Measurements from ENCODE around the gene CD226. TPM values are rescaled to one million over a fixed set of nuclear protein-coding genes. Genes with fewer than 3 reads are reported as not detected.

CD226 gene
- total and polyA plus RNA-seq, 4 experiments from 2014 or later: 67.2 to 95.7 (median 83.9) TPM

GRCh38 chr18:69898241-69898861, 49.3 kb downstream of the CD226 start:
- H3K9me3 Mint-ChIP-seq: peaks cover 0 to 3% (median 0%) of the 10 kb centered on the region in 8 donors
- H3K4me1 Mint-ChIP-seq: peaks cover 62 to 84% (median 74%) of the 10 kb centered on the region in 4 donors
- Histone ChIP-seq H3K4me3 (ENCODE audit: low read length in 2 of 2) (peak overlapping the region; percentile 29 to 54), H3K27me3 (ENCODE audit: insufficient read depth, low read length) (no peaks in the 10 kb centered on the region), H3K27ac (ENCODE audit: low read depth, low read length) (peak overlapping the region; percentile 64), H3K36me3 (ENCODE audit: insufficient read depth, low read length) (peaks cover 13% of the 10 kb centered on the region), H3K4me1 (ENCODE audit: insufficient read depth, low read length) (peaks cover 74% of the 10 kb centered on the region), H3K9me3 (ENCODE audit: control insufficient read depth in 1 of 2, low read length in 2 of 2) (no peaks in the 10 kb centered on the region)
- DNase-seq: peak; percentile 20 to 57 (median 28)
- H3K27me3 Mint-ChIP-seq: no peaks in the 10 kb centered on the region
- H3K27ac Mint-ChIP-seq: peak overlapping the region; percentile 87 to 98 (median 92)
- intact Hi-C loops (cut with micrococcal nuclease): loop anchor here (1.0 to 2.0 kb wide), 4 partner anchors 12 to 61 kb away; no protein-coding TSS in a partner anchor
- ChIA-PET CTCF (ENCODE audit: partially characterized antibody) (interaction anchor here (0.7 to 3.7 kb wide), 15 partner anchors 9 to 62 kb away, joined by 3 to 32 read pairs (median 4); no protein-coding TSS in a partner anchor), POLR2A (ENCODE audit: partially characterized antibody) (interaction anchor here (0.6 to 5.0 kb wide), 18 partner anchors 9 to 70 kb away, joined by 3 to 78 read pairs (median 6); partner anchors contain the start of gene CD226)
- H3K4me3 Mint-ChIP-seq: peak overlapping the region; percentile 78 to 91 (median 86)
- H3K36me3 Mint-ChIP-seq: peaks cover 55 to 70% of the 10 kb centered on the region in 2 donors

DNA sequence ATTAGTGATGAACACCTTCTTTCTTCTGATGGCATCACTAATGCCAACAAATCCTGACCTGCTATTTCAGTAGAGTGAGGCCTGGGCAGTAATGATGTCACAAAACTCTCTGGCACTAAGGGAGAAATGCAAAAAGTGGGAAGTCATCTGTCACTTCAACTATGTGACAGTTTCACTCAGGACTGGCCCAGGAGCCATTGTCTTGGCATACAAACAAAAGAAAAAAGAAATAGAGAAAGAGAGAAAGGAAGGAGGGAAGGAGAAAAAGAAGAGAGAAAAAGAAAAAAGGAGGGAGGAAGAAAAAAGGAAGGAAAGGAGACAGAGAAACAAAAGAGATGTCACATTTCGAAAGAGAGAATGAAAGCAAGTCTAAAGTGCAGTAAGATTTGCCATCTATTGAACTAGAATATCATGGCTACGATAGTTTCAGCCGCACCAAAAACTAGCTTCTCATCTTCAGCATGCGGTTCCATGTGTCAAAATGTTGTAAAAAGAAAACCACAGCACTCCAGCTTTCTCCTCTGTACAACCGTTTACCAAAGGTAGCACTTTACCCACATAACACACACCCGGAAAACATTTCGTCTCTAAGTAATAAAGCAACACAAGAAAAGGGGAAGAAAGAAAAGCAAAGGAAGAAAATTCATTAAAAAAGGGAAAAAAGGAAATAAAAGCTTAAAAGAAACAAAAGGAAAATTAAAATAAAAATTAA, 50.1 kb downstream of the CD226 start:
- H3K36me3 Mint-ChIP-seq: peaks cover 59 to 70% of the 10 kb centered on the region in 2 donors

GRCh38 chr18:69895066-69896047, 52.3 kb downstream of the CD226 start:
- peak; percentile 20 to 76 (median 36) for DNase-seq
- peaks cover 0 to 12% (median 8%) of the 10 kb centered on the region in 8 donors for H3K9me3 Mint-ChIP-seq
- Histone ChIP-seq H3K4me1 (ENCODE audit: insufficient read depth, low read length) (peaks cover 80% of the 10 kb centered on the region), H3K36me3 (ENCODE audit: insufficient read depth, low read length) (peaks cover 13% of the 10 kb centered on the region), H3K4me3 (ENCODE audit: low read length in 2 of 2) (no peak overlapping the region), H3K27ac (ENCODE audit: low read depth, low read length) (peak overlapping the region; percentile 64), H3K9me3 (ENCODE audit: control insufficient read depth in 1 of 2, low read length in 2 of 2) (no peaks in the 10 kb centered on the region), H3K27me3 (ENCODE audit: insufficient read depth, low read length) (no peaks in the 10 kb centered on the region)
- H3K27me3 Mint-ChIP-seq: no peaks in the 10 kb centered on the region
- peaks cover 64 to 91% (median 77%) of the 10 kb centered on the region in 4 donors for H3K4me1 Mint-ChIP-seq
- CTCF ChIA-PET (ENCODE audit: partially characterized antibody): interaction anchor here (0.7 kb wide), 1 partner anchor 38 kb away, joined by 3 read pairs; no protein-coding TSS in a partner anchor
- intact Hi-C loops (cut with micrococcal nuclease): no loop called here
- POLR2A ChIA-PET (ENCODE audit: partially characterized antibody): interaction anchor here (1.2 to 5.0 kb wide), 2 partner anchors 39 to 50 kb away, joined by 3 to 78 read pairs; no protein-coding TSS in a partner anchor
- peak overlapping the region; percentile 87 to 98 (median 90) for H3K27ac Mint-ChIP-seq
- H3K36me3 Mint-ChIP-seq: peaks cover 66 to 79% of the 10 kb centered on the region in 2 donors
- peak overlapping the region; percentile 34 to 91 (median 86) for H3K4me3 Mint-ChIP-seq

More for the DNA sequence above, 50.1 kb downstream of the CD226 start:
- Mint-ChIP-seq H3K27ac (peak overlapping the region; percentile 87 to 98 (median 92)), H3K27me3 (no peaks in the 10 kb centered on the region), H3K9me3 (peaks cover 0 to 3% (median 0%) of the 10 kb centered on the region in 8 donors), H3K4me1 (peaks cover 62 to 87% (median 73%) of the 10 kb centered on the region in 4 donors), H3K4me3 (peak overlapping the region; percentile 78 to 91 (median 86))
- Histone ChIP-seq H3K4me3 (ENCODE audit: low read length in 2 of 2) (peak overlapping the region; percentile 29 to 54), H3K4me1 (ENCODE audit: insufficient read depth, low read length) (peaks cover 71% of the 10 kb centered on the region), H3K27me3 (ENCODE audit: insufficient read depth, low read length) (no peaks in the 10 kb centered on the region), H3K36me3 (ENCODE audit: insufficient read depth, low read length) (peaks cover 13% of the 10 kb centered on the region), H3K27ac (ENCODE audit: low read depth, low read length) (peak overlapping the region; percentile 64), H3K9me3 (ENCODE audit: control insufficient read depth in 1 of 2, low read length in 2 of 2) (no peaks in the 10 kb centered on the region)
- peak; percentile 44 to 69 (median 59) for DNase-seq
- ChIA-PET POLR2A (ENCODE audit: partially characterized antibody) (interaction anchor here (0.6 to 5.0 kb wide), 15 partner anchors 10 to 71 kb away, joined by 3 to 78 read pairs (median 10); partner anchors contain the start of gene CD226), CTCF (ENCODE audit: partially characterized antibody) (interaction anchor here (0.8 to 3.7 kb wide), 9 partner anchors 11 to 62 kb away, joined by 3 to 32 read pairs (median 9); no protein-coding TSS in a partner anchor)
- intact Hi-C loops (cut with micrococcal nuclease): loop anchor here (1.0 to 2.0 kb wide), 6 partner anchors 10 to 62 kb away; no protein-coding TSS in a partner anchor

- H3K4me1 Mint-ChIP-seq: peaks cover 65 to 94% (median 79%) of the 10 kb centered on the region in 4 donors
- no peaks in the 10 kb centered on the region for H3K27me3 Mint-ChIP-seq
- peaks cover 0 to 10% (median 8%) of the 10 kb centered on the region in 8 donors for H3K9me3 Mint-ChIP-seq
- no peaks in the 10 kb centered on the region for H3K9me3 ChIP-seq (ENCODE audit: control insufficient read depth in 1 of 2, low read length in 2 of 2)
- peaks cover 13% of the 10 kb centered on the region for H3K36me3 ChIP-seq (ENCODE audit: insufficient read depth, low read length)
- no peak for DNase-seq
- no peaks in the 10 kb centered on the region for H3K27me3 ChIP-seq (ENCODE audit: insufficient read depth, low read length)
- H3K4me1 ChIP-seq (ENCODE audit: insufficient read depth, low read length): peaks cover 88% of the 10 kb centered on the region
- ChIA-PET CTCF (ENCODE audit: partially characterized antibody) (no interaction called here), POLR2A (ENCODE audit: partially characterized antibody) (no interaction called here)
- H3K4me3 ChIP-seq (ENCODE audit: low read length in 2 of 2): no peak overlapping the region
- H3K27ac Mint-ChIP-seq: peak overlapping the region in 6 of 7 donors; percentile 61 to 98 (median 76)
- peaks cover 66 to 76% of the 10 kb centered on the region in 2 donors for H3K36me3 Mint-ChIP-seq
- intact Hi-C loops (cut with micrococcal nuclease): no loop called here
- H3K27ac ChIP-seq (ENCODE audit: low read depth, low read length): peak overlapping the region; percentile 18
- peak overlapping the region in 2 of 8 donors; percentile 43 to 67 for H3K4me3 Mint-ChIP-seq
These were observed 53.2 kb downstream of the CD226 start for GRCh38 chr18:69894467-69894866.

- Histone ChIP-seq H3K27ac (ENCODE audit: low read depth, low read length) (no peak overlapping the region), H3K4me3 (ENCODE audit: low read length in 2 of 2) (no peak overlapping the region), H3K36me3 (ENCODE audit: insufficient read depth, low read length) (peaks cover 10% of the 10 kb centered on the region), H3K27me3 (ENCODE audit: insufficient read depth, low read length) (no peaks in the 10 kb centered on the region), H3K9me3 (ENCODE audit: control insufficient read depth in 1 of 2, low read length in 2 of 2) (no peaks in the 10 kb centered on the region), H3K4me1 (ENCODE audit: insufficient read depth, low read length) (peaks cover 81% of the 10 kb centered on the region)
- intact Hi-C loops (cut with micrococcal nuclease): no loop called here
- ChIA-PET CTCF (ENCODE audit: partially characterized antibody) (no interaction called here), POLR2A (ENCODE audit: partially characterized antibody) (no interaction called here)
- H3K36me3 Mint-ChIP-seq: peaks cover 62 to 64% of the 10 kb centered on the region in 2 donors
- H3K27me3 Mint-ChIP-seq: no peaks in the 10 kb centered on the region
- H3K4me1 Mint-ChIP-seq: peaks cover 58 to 90% (median 73%) of the 10 kb centered on the region in 4 donors
- H3K27ac Mint-ChIP-seq: peak overlapping the region in 2 of 7 donors; percentile 64 to 86
- H3K9me3 Mint-ChIP-seq: peaks cover 0 to 10% (median 8%) of the 10 kb centered on the region in 8 donors
- DNase-seq: no peak
- peak overlapping the region in 5 of 8 donors; percentile 18 to 81 (median 68) for H3K4me3 Mint-ChIP-seq
These were observed 57.1 kb downstream of the CD226 start for GRCh38 chr18:69890558-69890957.

DNA sequence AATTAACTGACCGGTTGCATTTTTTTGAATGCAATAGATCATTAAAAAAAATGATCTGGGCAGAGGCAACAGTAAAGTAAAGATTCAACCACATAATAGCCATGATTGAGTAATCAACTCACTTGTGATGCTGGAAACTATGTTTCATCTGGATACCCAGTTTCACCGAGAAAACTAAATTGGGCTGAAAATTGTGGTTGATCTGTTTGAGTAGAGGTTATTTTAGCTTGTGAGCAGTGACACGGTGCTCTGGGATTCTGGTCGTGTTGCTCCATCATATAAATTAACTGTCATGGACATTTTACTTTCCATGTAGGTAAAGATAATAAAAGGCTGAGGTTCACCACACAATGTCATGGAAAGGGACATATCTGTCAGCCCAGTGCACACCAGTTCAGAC, 58.7 kb downstream of the CD226 start:
- intact Hi-C loops (cut with micrococcal nuclease): loop anchor here (5.0 kb wide), 1 partner anchor 37 kb away; no protein-coding TSS in a partner anchor
- H3K36me3 Mint-ChIP-seq: peaks cover 55 to 60% of the 10 kb centered on the region in 2 donors
- Histone ChIP-seq H3K9me3 (ENCODE audit: control insufficient read depth in 1 of 2, low read length in 2 of 2) (no peaks in the 10 kb centered on the region), H3K4me3 (ENCODE audit: low read length in 2 of 2) (peak overlapping the region in 1 of 2 donors; percentile 5), H3K4me1 (ENCODE audit: insufficient read depth, low read length) (peaks cover 86% of the 10 kb centered on the region), H3K27ac (ENCODE audit: low read depth, low read length) (no peak overlapping the region), H3K27me3 (ENCODE audit: insufficient read depth, low read length) (no peaks in the 10 kb centered on the region), H3K36me3 (ENCODE audit: insufficient read depth, low read length) (no peaks in the 10 kb centered on the region)
- no peaks in the 10 kb centered on the region for H3K27me3 Mint-ChIP-seq
- DNase-seq: no peak
- ChIA-PET POLR2A (ENCODE audit: partially characterized antibody) (interaction anchor here (0.8 kb wide), 1 partner anchor 10 kb away, joined by 3 read pairs; no protein-coding TSS in a partner anchor), CTCF (ENCODE audit: partially characterized antibody) (interaction anchor here (1.2 kb wide), 3 partner anchors 9 to 55 kb away, joined by 3 read pairs; no protein-coding TSS in a partner anchor)
- peak overlapping the region in 5 of 8 donors; percentile 21 to 83 (median 43) for H3K4me3 Mint-ChIP-seq
- peak overlapping the region in 3 of 7 donors; percentile 22 to 86 (median 36) for H3K27ac Mint-ChIP-seq
- H3K9me3 Mint-ChIP-seq: peaks cover 0 to 10% (median 8%) of the 10 kb centered on the region in 8 donors
- peaks cover 68 to 93% (median 81%) of the 10 kb centered on the region in 4 donors for H3K4me1 Mint-ChIP-seq

All from CD4-positive, alpha-beta memory T cell (primary cell).